GM18505 (cell line): ENCODE measurements around the gene NR2F2.

ENCODE experiments used
- ATAC-seq: cut with Tn5 transposase; IDR thresholded peaks from one replicate; pipeline ENCODE4 v1.9.1; 2021; ENCODE audit not compliant: unreplicated experiment
- POLR2A ChIP-seq: IDR thresholded peaks from 4 replicates; pipeline ENCODE4 v1.6.1; 2011; ENCODE audit warnings: borderline replicate concordance; ENCODE audit not compliant: insufficient read depth, insufficient read length; ENCODE audit errors: extremely low read depth

The NR2F2 gene

GRCh38 chr15:96307856-96308394, 22.6 kb upstream of the NR2F2 start:
- no peak for TF ChIP-seq POLR2A
- no peak for ATAC-seq

GRCh38 chr15:96309143-96309660, 21.3 kb upstream of the NR2F2 start:
- no peak for TF ChIP-seq POLR2A
- ATAC-seq: no peak

DNA sequence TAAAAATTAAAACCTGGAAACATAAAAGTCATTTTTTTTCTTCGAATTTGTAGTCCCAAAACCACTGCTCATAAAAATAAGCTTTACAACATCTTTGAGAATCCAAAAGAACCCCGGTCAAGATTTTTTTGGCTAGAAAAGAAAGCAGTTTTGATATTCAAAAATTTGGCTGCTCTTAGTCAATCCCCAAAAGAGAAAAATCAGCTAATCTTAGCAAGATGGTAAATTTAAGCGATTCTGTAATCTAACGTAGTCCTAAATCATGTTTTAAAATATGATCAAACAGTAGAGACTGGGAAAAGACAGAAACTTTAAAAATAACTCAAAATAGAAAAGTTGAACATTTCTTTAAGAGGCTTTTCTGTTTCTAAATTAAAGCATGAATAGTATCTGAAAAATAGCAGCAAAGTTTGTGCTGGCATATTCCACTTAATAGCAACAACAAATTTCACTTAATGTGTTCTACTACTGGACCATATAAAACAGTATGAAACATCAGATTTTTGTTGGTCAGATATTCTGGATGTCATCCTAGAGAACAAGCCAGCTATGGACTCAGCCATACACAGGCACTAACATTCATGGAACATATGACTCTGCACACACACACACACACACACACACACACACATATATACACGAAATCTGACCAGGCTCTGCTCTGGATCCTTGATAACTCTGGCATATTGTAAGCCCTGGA, 19.1 kb upstream of the NR2F2 start:
- TF ChIP-seq POLR2A: no peak
- no peak for ATAC-seq

GRCh38 chr15:96311956-96312294, 18.6 kb upstream of the NR2F2 start:
- ATAC-seq: no peak
- no peak for TF ChIP-seq POLR2A

GRCh38 chr15:96312641-96313335, 17.7 kb upstream of the NR2F2 start:
- no peak for TF ChIP-seq POLR2A
- no peak for ATAC-seq

DNA sequence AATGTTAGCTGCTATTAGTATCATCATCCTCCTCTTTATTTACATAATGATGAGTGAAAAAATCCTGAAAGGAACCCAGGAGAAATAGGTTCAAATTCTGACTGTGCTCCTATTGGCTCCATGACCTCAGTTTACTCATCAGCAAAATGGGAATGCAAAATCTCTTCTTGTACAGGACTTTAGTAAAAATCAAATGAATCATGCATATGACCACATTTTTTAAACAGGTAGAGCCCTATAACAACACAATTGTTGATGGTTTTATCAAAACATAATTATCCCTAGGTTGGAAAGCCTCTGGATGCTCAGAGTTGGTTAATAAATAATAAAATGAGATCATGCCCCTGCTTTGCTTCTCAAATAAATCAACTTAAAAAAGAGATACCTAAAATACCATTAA, 16.0 kb upstream of the NR2F2 start:
- no peak for TF ChIP-seq POLR2A
- ATAC-seq: no peak

GRCh38 chr15:96314963-96315362, 15.5 kb upstream of the NR2F2 start:
- no peak for TF ChIP-seq POLR2A

DNA sequence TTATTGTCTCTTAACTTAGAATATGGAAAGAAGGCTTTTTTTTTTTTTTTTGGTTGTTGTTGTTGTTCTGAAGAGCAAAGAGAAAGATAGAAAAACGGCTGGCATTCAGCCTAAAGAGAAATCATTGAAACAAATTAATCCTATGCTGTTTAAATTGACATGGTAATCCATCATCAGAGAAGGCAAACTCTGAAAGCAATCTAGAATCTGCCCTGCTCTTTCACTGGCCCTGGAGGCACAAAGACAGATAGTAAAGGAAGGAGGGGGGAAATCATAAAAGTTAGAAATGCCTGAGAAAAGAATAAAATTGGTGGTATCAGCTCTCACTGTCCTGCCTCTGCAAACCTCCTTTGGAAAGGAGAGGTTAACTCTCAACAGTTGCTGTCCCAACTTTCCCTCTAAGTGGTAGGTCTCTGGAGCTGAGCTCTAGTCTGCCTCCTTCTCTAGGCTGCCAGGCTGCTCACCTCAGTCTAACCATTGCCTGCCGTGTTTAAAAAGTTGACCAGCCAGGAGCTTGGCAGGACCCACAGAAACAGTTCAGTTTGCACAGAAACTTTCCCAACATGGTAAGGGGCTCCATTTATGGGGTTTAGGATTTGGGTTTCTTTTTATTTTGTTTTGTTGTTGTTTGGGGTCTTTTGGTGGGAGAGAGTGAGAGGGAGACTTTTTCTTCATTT, 13.4 kb upstream of the NR2F2 start:
- ATAC-seq: no peak

More at GRCh38 chr15:96314963-96315362, 15.5 kb upstream of the NR2F2 start:
- no peak for ATAC-seq

GRCh38 chr15:96320107-96320506, 10.4 kb upstream of the NR2F2 start:
- no peak for TF ChIP-seq POLR2A
- ATAC-seq: no peak

More for the DNA sequence above, 13.4 kb upstream of the NR2F2 start:
- no peak for TF ChIP-seq POLR2A

GRCh38 chr15:96320703-96321638, 9.5 kb upstream of the NR2F2 start:
- no peak for ATAC-seq
- TF ChIP-seq POLR2A: no peak

- TF ChIP-seq POLR2A: no peak
- ATAC-seq: no peak
Measured at GRCh38 chr15:96321639-96322535, 8.6 kb upstream of the NR2F2 start.
